Esophagus muscularis mucosa (tissue), 4 donors: ENCODE data around the gene QSOX2.

Experiments
- CTCF ChIP-seq, 3 experiments: fragments of 200-600 bp in 2 of 3; fragments of 450-650 bp in 1 of 3; sonication (generic) in 2 of 3; IDR thresholded peaks; one replicate each; pipeline ENCODE4 v1.5.1; 2017 to 2019; ENCODE audit warnings: antibody characterized with exemption in 3 of 3, mild to moderate bottlenecking in 2 of 3, moderate library complexity in 1 of 3
- EP300 ChIP-seq: sonication (generic); formaldehyde crosslinking; IDR thresholded peaks from one replicate; pipeline ENCODE4 v1.6.1; 2017; ENCODE audit warnings: antibody characterized with exemption
- POLR2A ChIP-seq: fragments of 450-650 bp; IDR thresholded peaks from one replicate; pipeline ENCODE4 v1.6.1; 2017; ENCODE audit warnings: antibody characterized with exemption, moderate library complexity, mild to moderate bottlenecking, low read depth
- POLR2AphosphoS5 ChIP-seq, 2 donors: sonication (generic); formaldehyde crosslinking; IDR thresholded peaks; one replicate each; pipeline ENCODE4 v1.6.1; 2017; ENCODE audit warnings: antibody characterized with exemption in 2 of 2

GRCh38 chr9:136179101-136179616, 66.5 kb downstream of the QSOX2 start:
- TF ChIP-seq CTCF (IDR thresholded peaks at IDR 0.05), result no peak
- TF ChIP-seq POLR2A, result no peak
- no peak for TF ChIP-seq EP300
- TF ChIP-seq POLR2AphosphoS5 (IDR thresholded peaks at IDR 0.05), result no peak
